Colonic mucosa (tissue), 4 donors: ENCODE data around the gene LXN. TPM values are rescaled to one million over a fixed set of nuclear protein-coding genes. Genes with fewer than 3 reads are reported as not detected.

Experiments used
- DNase-seq: peaks from one replicate; pipeline ENCODE4 v3.0.0-alpha.2; 2020
- H3K27ac ChIP-seq: fragments of 200-600 bp; one replicate; pipeline ENCODE4 v1.8.0; 2021
- H3K27me3 ChIP-seq: fragments of 200-600 bp; one replicate; pipeline ENCODE4 v1.8.0; 2021
- H3K36me3 ChIP-seq: fragments of 200-600 bp; one replicate; pipeline ENCODE4 v1.8.0; 2021
- H3K4me1 ChIP-seq: fragments of 200-600 bp; one replicate; pipeline ENCODE4 v1.8.0; 2021; ENCODE audit warnings: mild to moderate bottlenecking
- H3K4me3 ChIP-seq: fragments of 200-600 bp; one replicate; pipeline ENCODE4 v1.8.0; 2021
- H3K9ac ChIP-seq, 2 donors: one replicate each; pipeline ENCODE4 v1.7.0; 2013; ENCODE audit warnings: control low read depth in 2 of 2, low read depth in 2 of 2, low read length in 2 of 2
- H3K9me3 ChIP-seq: fragments of 200-600 bp; one replicate; pipeline ENCODE4 v1.8.0; 2021
- intact Hi-C: fragments of 100-400 bp; cut with DNase I; formaldehyde crosslinking; loops from one replicate; pipeline ENCODE4 v1.14.1; 2022
- total RNA-seq, 2 donors: library from RNA; stranded (reverse); fragmentation: NEBNext Ultra II Directional in 1 of 2; extraction: Animal tissue kit (Norgen Biotek cat#: 25700) in 1 of 2; gene quantifications; one replicate each; pipeline ENCODE4 v1.2.1, GENCODE V29; 2021
- TF ChIP-seq, protein P1 (sequence below): fragments of 200-600 bp; IDR thresholded peaks from one replicate; pipeline ENCODE4 v1.8.0; 2022; ENCODE audit warnings: antibody characterized with exemption, mild to moderate bottlenecking
- donor health status: healthy.
- donor health status: DM: no; HTN: no; CAD: no.
- donor health status: DM: no; HTN: no; CAD: no.

Gene LXN
- total RNA-seq, 2 donors from 2014 or later: 22.6 to 55.8 TPM

DNA sequence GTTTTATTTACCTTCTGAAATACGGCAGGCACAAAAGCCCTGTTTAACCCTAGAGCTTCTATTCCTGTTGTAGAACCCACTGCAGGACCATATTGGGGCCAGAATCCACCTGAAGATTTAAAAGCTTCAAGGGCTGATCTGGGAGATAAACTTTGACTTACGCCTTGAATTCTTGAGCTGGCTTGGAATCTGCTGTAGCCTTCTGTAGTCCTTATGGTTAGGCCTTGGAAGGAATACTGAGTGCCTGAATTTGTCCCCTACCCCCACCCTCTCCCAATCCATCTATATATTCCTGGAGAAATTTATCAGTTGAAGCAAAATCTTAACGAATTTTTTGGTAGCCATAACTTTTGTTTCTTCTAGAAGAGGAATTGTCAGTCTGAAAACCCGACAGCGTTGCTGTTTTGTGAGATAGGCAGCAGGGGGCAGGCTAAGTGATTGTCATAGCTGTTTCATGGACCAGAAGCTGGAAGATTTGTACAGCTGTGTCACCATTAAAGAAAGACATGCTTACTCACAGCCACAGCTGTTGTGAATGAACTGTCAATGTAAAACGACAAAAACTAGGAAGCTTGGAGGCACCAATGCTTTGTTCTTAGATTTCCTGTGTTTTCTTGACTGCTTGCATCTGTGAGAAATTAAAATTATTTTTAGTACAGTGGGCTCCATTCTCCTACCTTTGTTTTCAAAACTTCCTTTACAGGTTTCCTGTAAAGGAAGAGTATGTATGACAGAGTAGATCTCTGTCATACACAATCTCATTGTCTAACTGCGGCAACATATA, 12.8 kb downstream of the LXN start:
- TF ChIP-seq, protein P1, sequence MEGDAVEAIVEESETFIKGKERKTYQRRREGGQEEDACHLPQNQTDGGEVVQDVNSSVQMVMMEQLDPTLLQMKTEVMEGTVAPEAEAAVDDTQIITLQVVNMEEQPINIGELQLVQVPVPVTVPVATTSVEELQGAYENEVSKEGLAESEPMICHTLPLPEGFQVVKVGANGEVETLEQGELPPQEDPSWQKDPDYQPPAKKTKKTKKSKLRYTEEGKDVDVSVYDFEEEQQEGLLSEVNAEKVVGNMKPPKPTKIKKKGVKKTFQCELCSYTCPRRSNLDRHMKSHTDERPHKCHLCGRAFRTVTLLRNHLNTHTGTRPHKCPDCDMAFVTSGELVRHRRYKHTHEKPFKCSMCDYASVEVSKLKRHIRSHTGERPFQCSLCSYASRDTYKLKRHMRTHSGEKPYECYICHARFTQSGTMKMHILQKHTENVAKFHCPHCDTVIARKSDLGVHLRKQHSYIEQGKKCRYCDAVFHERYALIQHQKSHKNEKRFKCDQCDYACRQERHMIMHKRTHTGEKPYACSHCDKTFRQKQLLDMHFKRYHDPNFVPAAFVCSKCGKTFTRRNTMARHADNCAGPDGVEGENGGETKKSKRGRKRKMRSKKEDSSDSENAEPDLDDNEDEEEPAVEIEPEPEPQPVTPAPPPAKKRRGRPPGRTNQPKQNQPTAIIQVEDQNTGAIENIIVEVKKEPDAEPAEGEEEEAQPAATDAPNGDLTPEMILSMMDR: peak; percentile 55
- no peaks in the 10 kb centered on the region for H3K36me3 ChIP-seq
- H3K4me3 ChIP-seq: no peak overlapping the region
- H3K9ac ChIP-seq: no peak overlapping the region
- no peaks in the 10 kb centered on the region for H3K4me1 ChIP-seq
- H3K27ac ChIP-seq: no peak overlapping the region
- no peaks in the 10 kb centered on the region for H3K27me3 ChIP-seq
- intact Hi-C loops: loop anchor here (5.0 kb wide), 1 partner anchor 133 kb away; no protein-coding TSS in a partner anchor
- peak; percentile 67 for DNase-seq
- no peaks in the 10 kb centered on the region for H3K9me3 ChIP-seq

DNA sequence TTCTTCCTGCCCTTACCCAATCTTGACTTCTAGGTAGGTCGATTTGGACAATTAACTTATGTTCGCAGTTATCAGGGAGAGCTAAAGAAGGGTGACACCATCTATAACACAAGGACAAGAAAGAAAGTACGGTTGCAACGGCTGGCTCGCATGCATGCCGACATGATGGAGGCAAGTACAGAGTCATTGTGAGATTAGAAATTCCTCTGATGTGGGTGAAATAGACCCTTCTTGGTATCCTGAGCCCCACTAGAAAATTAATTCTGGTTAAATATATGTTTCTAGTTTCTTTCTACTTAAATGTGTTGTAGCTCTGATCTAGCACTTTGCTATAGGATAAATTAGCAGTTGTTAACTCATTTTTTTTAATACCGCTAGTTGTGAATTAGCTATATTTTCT, 13.6 kb downstream of the LXN start:
- Histone ChIP-seq H3K36me3 (no peaks in the 10 kb centered on the region), H3K9me3 (no peaks in the 10 kb centered on the region), H3K9ac (no peak overlapping the region), H3K27me3 (no peaks in the 10 kb centered on the region), H3K4me1 (no peaks in the 10 kb centered on the region), H3K4me3 (no peak overlapping the region), H3K27ac (no peak overlapping the region)
- no peak for DNase-seq
- intact Hi-C loops: no loop called here
- TF ChIP-seq, protein P1: no peak

DNA sequence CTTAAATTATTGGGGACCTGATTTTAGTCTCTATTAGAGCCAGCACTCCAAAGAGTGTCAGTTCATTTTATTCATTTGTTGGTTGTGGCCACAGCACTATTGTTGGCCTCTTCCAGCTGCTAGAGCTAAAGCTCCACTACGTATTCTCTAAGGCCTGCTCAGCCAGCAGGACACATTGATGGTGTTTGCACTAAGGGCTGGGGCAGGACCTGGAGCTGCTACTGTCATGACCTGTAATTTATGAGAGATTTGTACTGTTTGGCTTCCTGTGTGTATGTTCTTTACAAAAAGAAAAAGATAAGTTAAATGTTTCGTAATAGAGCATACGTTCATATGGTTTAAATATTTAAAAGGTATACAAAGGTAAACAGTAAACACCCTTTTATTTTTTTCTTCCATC, 20.0 kb downstream of the LXN start:
- Histone ChIP-seq H3K27ac (no peak overlapping the region), H3K9me3 (no peaks in the 10 kb centered on the region), H3K27me3 (no peaks in the 10 kb centered on the region), H3K4me3 (no peak overlapping the region), H3K9ac (no peak overlapping the region), H3K4me1 (no peaks in the 10 kb centered on the region), H3K36me3 (no peaks in the 10 kb centered on the region)
- intact Hi-C loops: no loop called here
- TF ChIP-seq, protein P1: no peak
- no peak for DNase-seq

DNA sequence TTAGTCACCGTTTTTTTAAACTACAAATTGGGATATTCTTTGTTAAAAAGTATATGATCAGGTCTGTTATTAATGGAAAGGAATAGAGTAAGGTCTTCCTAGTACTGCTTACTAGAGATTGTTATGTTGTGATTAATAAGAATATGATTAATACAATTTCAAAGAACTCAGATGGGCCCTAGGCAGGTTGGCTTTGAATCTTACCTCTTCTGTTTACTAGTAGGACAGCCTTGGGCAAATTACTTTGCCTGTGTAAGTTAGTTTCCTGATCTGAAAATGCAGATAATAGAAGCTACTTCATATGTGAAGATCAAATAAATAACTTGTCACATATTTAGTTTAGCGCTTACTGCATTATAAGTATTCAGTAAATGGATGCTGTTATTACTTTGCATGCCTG, 21.3 kb downstream of the LXN start:
- no peak for DNase-seq
- intact Hi-C loops: no loop called here

DNA sequence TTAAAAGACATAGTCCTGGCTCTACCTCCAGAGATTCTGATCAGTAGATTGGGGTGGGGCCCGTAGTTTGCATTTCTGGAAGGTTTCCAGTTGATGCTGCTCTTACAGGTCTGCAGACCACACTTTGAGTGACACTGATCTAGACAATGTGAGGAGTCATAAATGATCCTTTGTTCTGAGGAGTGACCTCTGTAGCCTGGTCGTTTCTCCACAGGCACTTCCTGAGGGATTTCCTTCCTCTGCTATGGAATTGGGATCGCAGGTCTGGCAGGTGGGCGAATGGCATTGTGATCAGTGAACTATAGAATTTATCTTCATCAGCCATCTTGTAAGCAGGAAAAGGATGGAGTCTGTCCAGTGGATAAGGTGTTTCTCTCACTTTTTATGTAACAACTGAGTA, 22.7 kb downstream of the LXN start:
- intact Hi-C loops: no loop called here
- TF ChIP-seq, protein P1: no peak
- no peak for DNase-seq
- Histone ChIP-seq H3K36me3 (no peaks in the 10 kb centered on the region), H3K9me3 (no peaks in the 10 kb centered on the region), H3K27ac (no peak overlapping the region), H3K4me1 (no peaks in the 10 kb centered on the region), H3K9ac (no peak overlapping the region), H3K27me3 (no peaks in the 10 kb centered on the region), H3K4me3 (no peak overlapping the region)

More for the DNA sequence above, 21.3 kb downstream of the LXN start:
- no peak overlapping the region for H3K4me3 ChIP-seq
- no peak overlapping the region for H3K9ac ChIP-seq
- TF ChIP-seq, protein P1: no peak
- H3K4me1 ChIP-seq: no peaks in the 10 kb centered on the region
- no peaks in the 10 kb centered on the region for H3K27me3 ChIP-seq
- H3K9me3 ChIP-seq: no peaks in the 10 kb centered on the region
- H3K36me3 ChIP-seq: no peaks in the 10 kb centered on the region
- H3K27ac ChIP-seq: no peak overlapping the region
